ENCODE results near the gene BICD1.

DNA sequence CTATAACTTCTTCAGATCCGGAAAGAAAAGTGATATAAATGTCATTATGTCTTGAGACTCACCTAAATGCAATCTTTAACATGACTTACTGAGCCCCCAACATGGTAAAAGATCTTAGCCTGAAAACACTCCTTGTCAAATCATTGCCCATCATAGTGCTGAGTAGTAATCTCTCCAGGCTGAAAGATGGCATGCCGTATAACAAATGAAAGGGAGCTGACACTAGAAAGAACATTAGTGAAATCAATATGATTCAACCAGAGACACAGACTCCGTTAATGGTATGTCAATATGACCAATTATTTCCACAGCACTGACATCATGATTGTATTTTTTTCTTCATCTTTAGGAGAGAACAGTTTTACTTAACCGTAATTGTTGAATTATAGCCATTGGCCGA, 54.4 kb downstream of the BICD1 start:
- TF ChIP-seq POLR2A (IDR thresholded peaks at IDR 0.05; ENCODE audit: low read depth, low read length): no peak
- no peak for TF ChIP-seq POLR2AphosphoS5 (IDR thresholded peaks at IDR 0.05; ENCODE audit: low read depth, low read length)
- no peak for TF ChIP-seq TAF1 (IDR thresholded peaks at IDR 0.05; ENCODE audit: borderline replicate concordance, low read depth, low read length)

Data from GM12892 (cell line).